HFF-Myc (cell line): Measurements from ENCODE around the gene UGT1A8.

Source experiments
- DNase-seq: peaks from one replicate; pipeline ENCODE4 v3.0.0-alpha.2; 2011; ENCODE audit warnings: low read depth; ENCODE audit errors: extremely low read depth
- H3K4me3 ChIP-seq: replicated peaks from 2 replicates; pipeline ENCODE4 v1.5.1; 2011; ENCODE audit warnings: low read depth, mild to moderate bottlenecking, control low read depth, low read length
- TF ChIP-seq, protein P1 (sequence below): IDR thresholded peaks from 2 replicates; pipeline ENCODE4 v1.5.1; 2012; ENCODE audit warnings: mild to moderate bottlenecking, low read depth, low read length, control low read depth; ENCODE audit errors: missing control alignments

UGT1A8 gene

DNA sequence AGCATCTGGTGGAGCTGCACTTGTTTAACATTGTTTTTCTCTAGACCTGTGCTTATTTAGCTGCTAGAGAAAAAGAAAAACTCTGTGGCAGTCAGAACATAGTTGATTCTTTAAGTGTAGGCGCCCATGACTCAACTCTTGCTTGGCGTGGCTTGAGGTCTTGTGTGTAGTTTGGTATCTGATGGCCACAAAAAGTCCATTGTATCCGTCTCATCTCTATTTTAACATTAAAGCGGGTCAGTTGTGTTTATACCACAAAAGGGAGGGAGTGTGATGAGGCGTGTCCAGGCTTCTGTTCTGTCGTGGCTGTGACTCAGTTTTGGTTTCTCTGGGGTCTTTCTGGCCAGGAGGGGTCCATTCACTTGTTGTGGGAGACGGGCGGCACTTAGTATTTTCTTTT lies 24.2 kb upstream of the UGT1A8 start:
- no peak for DNase-seq
- TF ChIP-seq, protein P1, sequence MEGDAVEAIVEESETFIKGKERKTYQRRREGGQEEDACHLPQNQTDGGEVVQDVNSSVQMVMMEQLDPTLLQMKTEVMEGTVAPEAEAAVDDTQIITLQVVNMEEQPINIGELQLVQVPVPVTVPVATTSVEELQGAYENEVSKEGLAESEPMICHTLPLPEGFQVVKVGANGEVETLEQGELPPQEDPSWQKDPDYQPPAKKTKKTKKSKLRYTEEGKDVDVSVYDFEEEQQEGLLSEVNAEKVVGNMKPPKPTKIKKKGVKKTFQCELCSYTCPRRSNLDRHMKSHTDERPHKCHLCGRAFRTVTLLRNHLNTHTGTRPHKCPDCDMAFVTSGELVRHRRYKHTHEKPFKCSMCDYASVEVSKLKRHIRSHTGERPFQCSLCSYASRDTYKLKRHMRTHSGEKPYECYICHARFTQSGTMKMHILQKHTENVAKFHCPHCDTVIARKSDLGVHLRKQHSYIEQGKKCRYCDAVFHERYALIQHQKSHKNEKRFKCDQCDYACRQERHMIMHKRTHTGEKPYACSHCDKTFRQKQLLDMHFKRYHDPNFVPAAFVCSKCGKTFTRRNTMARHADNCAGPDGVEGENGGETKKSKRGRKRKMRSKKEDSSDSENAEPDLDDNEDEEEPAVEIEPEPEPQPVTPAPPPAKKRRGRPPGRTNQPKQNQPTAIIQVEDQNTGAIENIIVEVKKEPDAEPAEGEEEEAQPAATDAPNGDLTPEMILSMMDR = no peak

GRCh38 chr2:233597522-233597921 lies 19.9 kb upstream of the UGT1A8 start:
- TF ChIP-seq, protein P1 = no peak
- DNase-seq = no peak
- no peak overlapping the region for H3K4me3 ChIP-seq

More for the DNA sequence above, 24.2 kb upstream of the UGT1A8 start:
- H3K4me3 ChIP-seq = no peak overlapping the region

DNA sequence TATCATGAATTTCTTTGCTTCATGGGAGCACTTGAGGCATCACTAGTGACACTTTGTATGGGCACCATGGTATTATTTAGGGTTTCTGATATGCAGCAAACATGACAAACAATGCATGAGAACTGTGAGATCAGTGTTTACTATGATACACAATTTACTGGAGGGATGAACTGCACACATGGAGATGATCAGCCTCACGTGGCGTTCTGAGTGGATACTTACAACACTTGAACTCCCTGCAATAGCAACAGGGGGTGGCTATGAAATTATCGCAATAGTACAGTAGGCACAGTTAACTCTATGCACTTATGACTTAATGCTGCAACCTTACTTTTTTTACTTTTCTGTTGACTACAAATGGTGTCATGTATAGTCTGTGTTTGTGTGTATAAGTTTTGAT lies 18.5 kb upstream of the UGT1A8 start:
- TF ChIP-seq, protein P1 = no peak
- no peak overlapping the region for H3K4me3 ChIP-seq
- DNase-seq = no peak

DNA sequence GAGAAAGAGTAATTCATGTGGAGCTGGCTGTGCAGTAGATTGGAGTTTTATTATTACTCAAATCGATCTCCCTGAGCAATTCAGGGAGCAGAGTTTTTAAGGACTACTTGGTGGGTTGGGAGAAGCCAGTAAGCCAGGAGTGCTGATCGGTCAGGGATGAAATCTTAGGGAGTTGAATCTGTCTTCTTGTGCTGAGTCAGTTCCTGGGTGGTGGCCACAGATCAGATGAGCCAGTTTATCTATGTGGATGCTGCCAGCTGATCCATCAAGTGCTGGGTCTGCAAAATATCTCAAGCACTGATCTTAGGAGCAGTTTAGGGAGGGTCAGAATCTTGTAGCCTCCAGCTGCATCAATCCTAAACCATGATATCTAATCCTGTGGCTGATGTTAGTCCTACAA lies 17.0 kb upstream of the UGT1A8 start:
- no peak overlapping the region for H3K4me3 ChIP-seq
- TF ChIP-seq, protein P1 = no peak
- no peak for DNase-seq

DNA sequence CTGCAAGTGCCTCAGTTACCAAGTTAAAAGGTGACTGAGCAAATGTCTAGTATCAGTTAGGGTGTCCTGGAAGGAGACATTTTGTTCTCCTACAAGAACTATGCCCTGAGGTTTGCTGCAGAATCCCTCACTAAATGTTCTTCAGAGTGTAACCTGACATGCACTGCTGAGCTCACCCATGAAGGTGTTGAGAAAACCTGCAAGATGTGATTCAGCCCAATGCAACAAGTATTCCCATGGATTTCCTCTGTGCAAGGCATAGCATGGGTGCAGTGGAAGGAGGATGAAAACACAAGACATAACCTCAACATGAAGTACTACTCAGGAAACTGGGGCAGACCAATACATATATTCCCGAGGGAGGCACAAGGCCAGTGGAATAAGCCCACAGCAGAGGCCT lies 15.4 kb upstream of the UGT1A8 start:
- TF ChIP-seq, protein P1 = no peak
- no peak for DNase-seq
- no peak overlapping the region for H3K4me3 ChIP-seq

DNA sequence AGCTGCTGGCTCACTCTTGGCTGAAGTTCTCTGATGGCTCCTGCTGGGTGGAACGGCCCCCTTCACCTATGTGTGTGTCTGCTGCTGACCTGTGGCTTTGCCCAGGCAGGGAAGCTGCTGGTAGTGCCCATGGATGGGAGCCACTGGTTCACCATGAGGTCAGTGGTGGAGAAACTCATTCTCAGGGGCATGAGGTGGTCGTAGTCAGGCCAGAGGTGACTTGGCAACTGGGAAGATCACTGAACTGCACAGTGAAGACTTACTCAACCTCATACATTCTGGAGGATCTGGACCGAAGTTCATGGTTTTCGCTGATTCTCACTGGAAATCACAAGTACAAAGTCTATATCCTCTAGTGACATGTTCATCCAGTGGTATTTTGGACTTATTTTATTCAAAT lies 13.9 kb upstream of the UGT1A8 start:
- DNase-seq = no peak

GRCh38 chr2:233604826-233605225 lies 12.6 kb upstream of the UGT1A8 start:
- TF ChIP-seq, protein P1 = no peak
- no peak for DNase-seq
- no peak overlapping the region for H3K4me3 ChIP-seq

More for the DNA sequence above, 13.9 kb upstream of the UGT1A8 start:
- TF ChIP-seq, protein P1 = no peak
- no peak overlapping the region for H3K4me3 ChIP-seq
